ENCODE measurements around the gene FAM193B.

FAM193B gene

GRCh38 chr5:177492841-177493240 lies 61.5 kb downstream of the FAM193B start:
- TF ChIP-seq FOXM1 (IDR thresholded peaks at IDR 0.05; ENCODE audit: borderline replicate concordance): no peak
- TF ChIP-seq BHLHE40 (IDR thresholded peaks at IDR 0.05; ENCODE audit: borderline replicate concordance): no peak
- no peak for TF ChIP-seq FOXK2 (IDR thresholded peaks at IDR 0.05)
- TF ChIP-seq NFRKB (IDR thresholded peaks at IDR 0.05): no peak
- no peak for TF ChIP-seq TARDBP (IDR thresholded peaks at IDR 0.05)
- no peak for TF ChIP-seq LEF1 (IDR thresholded peaks at IDR 0.05; ENCODE audit: borderline replicate concordance)
- TF ChIP-seq FOXA1 (IDR thresholded peaks at IDR 0.05): no peak
- TF ChIP-seq HDGF (IDR thresholded peaks at IDR 0.05; ENCODE audit: borderline replicate concordance): no peak
- no peak for TF ChIP-seq SP1 (IDR thresholded peaks at IDR 0.05)
- TF ChIP-seq L3MBTL2 (conservative IDR thresholded peaks at IDR 0.05): no peak
- DNase-seq (ENCODE audit: extremely low spot score): no peak
- ChIA-PET POLR2A (interaction anchor here (0.8 to 2.2 kb wide), 5 partner anchors 9 to 25 kb away, joined by 3 to 9 read pairs (median 3); partner anchors contain the start of gene DDX41), CTCF (interaction anchor here (0.6 to 1.4 kb wide), 6 partner anchors 8 to 663 kb away, joined by 3 to 6 read pairs (median 4); no protein-coding TSS in a partner anchor)

GRCh38 chr5:177491983-177492746 lies 62.2 kb downstream of the FAM193B start:
- no peak for DNase-seq (ENCODE audit: extremely low spot score)
- ChIA-PET CTCF (interaction anchor here (0.6 to 1.4 kb wide), 6 partner anchors 8 to 81 kb away, joined by 3 to 6 read pairs (median 4); no protein-coding TSS in a partner anchor), POLR2A (interaction anchor here (0.8 to 2.2 kb wide), 4 partner anchors 9 to 25 kb away, joined by 3 to 9 read pairs (median 4); partner anchors contain the start of gene DDX41)
- TF ChIP-seq L3MBTL2 (conservative IDR thresholded peaks at IDR 0.05): no peak
- TF ChIP-seq SUZ12 (IDR thresholded peaks at IDR 0.05): no peak
- TF ChIP-seq LEF1 (IDR thresholded peaks at IDR 0.05; ENCODE audit: borderline replicate concordance): no peak
- TF ChIP-seq ELF4 (IDR thresholded peaks at IDR 0.05): no peak
- TF ChIP-seq NFRKB (IDR thresholded peaks at IDR 0.05): no peak
- no peak for TF ChIP-seq SP1 (IDR thresholded peaks at IDR 0.05)
- TF ChIP-seq FOXA1 (IDR thresholded peaks at IDR 0.05): no peak

DNA sequence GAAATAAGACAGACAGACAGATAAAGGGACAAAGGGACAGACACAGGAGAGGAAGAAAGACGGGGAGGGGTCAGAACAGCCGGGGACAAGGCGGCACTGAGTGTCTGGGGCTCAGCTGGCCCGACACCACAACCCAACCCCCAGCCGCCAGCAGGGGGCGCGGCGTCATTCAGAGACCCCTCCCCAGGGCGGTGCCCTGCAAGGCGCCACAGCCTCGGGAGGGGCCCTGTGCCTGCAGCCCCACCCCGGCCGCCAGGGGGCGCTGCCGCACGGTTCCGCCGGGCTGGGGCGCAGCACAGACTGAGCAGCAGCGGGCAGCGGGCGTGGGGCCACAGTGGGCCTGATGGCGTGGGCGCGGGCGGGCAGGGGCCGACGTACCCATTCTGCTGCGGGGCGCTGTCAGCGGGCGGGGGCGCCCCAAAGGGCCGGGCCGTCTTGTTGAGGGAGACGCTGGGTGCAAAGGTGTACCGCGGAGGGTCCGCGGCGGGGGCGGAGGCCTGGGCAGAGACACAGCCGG lies 62.9 kb downstream of the FAM193B start:
- ChIA-PET POLR2A (interaction anchor here (1.5 kb wide), 1 partner anchor 10 kb away, joined by 6 read pairs; no protein-coding TSS in a partner anchor), CTCF (interaction anchor here (0.6 to 1.3 kb wide), 4 partner anchors 9 to 28 kb away, joined by 3 to 6 read pairs (median 4); no protein-coding TSS in a partner anchor)

DNA sequence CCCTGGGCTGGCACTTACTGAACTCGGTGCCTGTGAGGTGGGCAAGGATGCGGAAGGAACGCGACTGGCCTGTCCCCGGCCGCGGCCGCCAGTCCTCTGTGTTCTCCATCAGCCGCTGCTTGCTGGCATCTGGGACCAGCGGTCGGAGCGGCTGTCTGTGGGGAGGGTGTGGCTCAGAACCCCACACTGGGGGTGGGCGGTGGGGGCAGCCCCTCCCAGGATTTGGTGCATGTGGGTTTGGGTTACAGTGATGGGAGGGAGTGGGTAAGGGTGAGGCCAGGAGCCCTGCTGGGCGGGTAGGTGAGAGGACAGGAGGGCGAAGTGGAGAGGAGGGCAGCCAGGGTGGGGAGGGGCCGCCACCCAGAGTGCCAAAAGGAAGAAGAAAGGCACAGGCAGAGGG lies 63.4 kb downstream of the FAM193B start:
- no peak for DNase-seq (ENCODE audit: extremely low spot score)
- no peak for TF ChIP-seq SP1 (IDR thresholded peaks at IDR 0.05)
- TF ChIP-seq FOXM1 (IDR thresholded peaks at IDR 0.05; ENCODE audit: borderline replicate concordance): no peak
- TF ChIP-seq LEF1 (IDR thresholded peaks at IDR 0.05; ENCODE audit: borderline replicate concordance): no peak
- no peak for TF ChIP-seq BHLHE40 (IDR thresholded peaks at IDR 0.05; ENCODE audit: borderline replicate concordance)
- TF ChIP-seq HDGF (IDR thresholded peaks at IDR 0.05; ENCODE audit: borderline replicate concordance): no peak
- TF ChIP-seq, protein P1, sequence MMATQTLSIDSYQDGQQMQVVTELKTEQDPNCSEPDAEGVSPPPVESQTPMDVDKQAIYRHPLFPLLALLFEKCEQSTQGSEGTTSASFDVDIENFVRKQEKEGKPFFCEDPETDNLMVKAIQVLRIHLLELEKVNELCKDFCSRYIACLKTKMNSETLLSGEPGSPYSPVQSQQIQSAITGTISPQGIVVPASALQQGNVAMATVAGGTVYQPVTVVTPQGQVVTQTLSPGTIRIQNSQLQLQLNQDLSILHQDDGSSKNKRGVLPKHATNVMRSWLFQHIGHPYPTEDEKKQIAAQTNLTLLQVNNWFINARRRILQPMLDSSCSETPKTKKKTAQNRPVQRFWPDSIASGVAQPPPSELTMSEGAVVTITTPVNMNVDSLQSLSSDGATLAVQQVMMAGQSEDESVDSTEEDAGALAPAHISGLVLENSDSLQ (IDR thresholded peaks at IDR 0.05): no peak
- TF ChIP-seq NFRKB (IDR thresholded peaks at IDR 0.05): no peak
- POLR2A ChIA-PET: no interaction called here
- CTCF ChIA-PET: interaction anchor here (0.6 to 1.0 kb wide), 2 partner anchors 9 to 13 kb away, joined by 3 to 4 read pairs; no protein-coding TSS in a partner anchor

More for the DNA sequence above, 62.9 kb downstream of the FAM193B start:
- peak; percentile 93 for DNase-seq (ENCODE audit: extremely low spot score)
- TF ChIP-seq ZNF384 (IDR thresholded peaks at IDR 0.05): no peak
- no peak for TF ChIP-seq TARDBP (IDR thresholded peaks at IDR 0.05)
- no peak for TF ChIP-seq SUZ12 (IDR thresholded peaks at IDR 0.05)
- TF ChIP-seq SP1 (IDR thresholded peaks at IDR 0.05): no peak
- TF ChIP-seq ARNT (IDR thresholded peaks at IDR 0.05): peak; percentile 64
- no peak for TF ChIP-seq HDGF (IDR thresholded peaks at IDR 0.05; ENCODE audit: borderline replicate concordance)
- no peak for TF ChIP-seq BHLHE40 (IDR thresholded peaks at IDR 0.05; ENCODE audit: borderline replicate concordance)
- TF ChIP-seq LEF1 (IDR thresholded peaks at IDR 0.05; ENCODE audit: borderline replicate concordance): no peak
- TF ChIP-seq NFRKB (IDR thresholded peaks at IDR 0.05): no peak
- TF ChIP-seq, protein P1 (IDR thresholded peaks at IDR 0.05): no peak
- TF ChIP-seq FOXK2 (IDR thresholded peaks at IDR 0.05): no peak
- no peak for TF ChIP-seq L3MBTL2 (conservative IDR thresholded peaks at IDR 0.05)
- no peak for TF ChIP-seq FOXA1 (IDR thresholded peaks at IDR 0.05)
- no peak for TF ChIP-seq ELF4 (IDR thresholded peaks at IDR 0.05)
- TF ChIP-seq FOXM1 (IDR thresholded peaks at IDR 0.05; ENCODE audit: borderline replicate concordance): 0 out of 2 replicates have a peak, but pooled peaks have one; percentile 37
- TF ChIP-seq CTBP1 (IDR thresholded peaks at IDR 0.05; ENCODE audit: borderline replicate concordance): no peak

- POLR2A ChIA-PET: no interaction called here
- CTCF ChIA-PET: interaction anchor here (0.6 to 0.8 kb wide), 2 partner anchors 11 to 26 kb away, joined by 3 read pairs; no protein-coding TSS in a partner anchor
Measured at GRCh38 chr5:177490311-177490991, 63.9 kb downstream of the FAM193B start.

More at GRCh38 chr5:177490311-177490991, 63.9 kb downstream of the FAM193B start:
- TF ChIP-seq BHLHE40 (IDR thresholded peaks at IDR 0.05; ENCODE audit: borderline replicate concordance) (no peak), L3MBTL2 (conservative IDR thresholded peaks at IDR 0.05) (no peak), ELF4 (IDR thresholded peaks at IDR 0.05) (no peak), TARDBP (IDR thresholded peaks at IDR 0.05) (no peak), NFRKB (IDR thresholded peaks at IDR 0.05) (no peak)
- DNase-seq (ENCODE audit: extremely low spot score): no peak

All from HEK293T (cell line).